ENCODE measurements around the gene MYH15. TPM values are rescaled to one million over a fixed set of nuclear protein-coding genes. Genes with fewer than 3 reads are reported as not detected.

MYH15 gene
- polyA plus RNA-seq, 1 donor from 2014 or later = 0.71 TPM

- H3K27me3 ChIP-seq (ENCODE audit: insufficient read depth, low read depth, low read length) = no peaks in the 10 kb centered on the region
- no peaks in the 10 kb centered on the region for H3K79me2 ChIP-seq (replicated peaks; ENCODE audit: insufficient read depth, low read length)
- H3K9ac ChIP-seq (ENCODE audit: low read length) = no peak overlapping the region
- no peaks in the 10 kb centered on the region for H3K9me2 ChIP-seq (ENCODE audit: insufficient read depth, low read length)
- no peaks in the 10 kb centered on the region for H4K20me1 ChIP-seq (ENCODE audit: insufficient read depth)
- no peaks in the 10 kb centered on the region for H3K9me3 ChIP-seq (ENCODE audit: low read length)
- no peak overlapping the region for H3K27ac ChIP-seq (ENCODE audit: low read length)
- TF ChIP-seq CTCF (IDR thresholded peaks at IDR 0.05; ENCODE audit: poor library complexity, severe bottlenecking) (no peak), TAF1 (IDR thresholded peaks at IDR 0.05; ENCODE audit: low read depth) (no peak), RAD21 (conservative IDR thresholded peaks at IDR 0.05) (no peak), REST (IDR thresholded peaks at IDR 0.05; ENCODE audit: borderline replicate concordance) (no peak), POLR2AphosphoS5 (IDR thresholded peaks at IDR 0.05) (no peak), MXI1 (conservative IDR thresholded peaks at IDR 0.05; ENCODE audit: poor library complexity, severe bottlenecking) (no peak), SMC3 (conservative IDR thresholded peaks at IDR 0.05; ENCODE audit: poor library complexity) (no peak), EP300 (conservative IDR thresholded peaks at IDR 0.05; ENCODE audit: poor library complexity, severe bottlenecking) (no peak), EZH2 (IDR thresholded peaks at IDR 0.05; ENCODE audit: borderline replicate concordance, insufficient read depth, low read length, poor library complexity, severe bottlenecking) (no peak)
- no peak overlapping the region for H2AFZ ChIP-seq (ENCODE audit: low read depth, low read length)
- H3K4me2 ChIP-seq (ENCODE audit: low read length) = no peak overlapping the region
- no peaks in the 10 kb centered on the region for H3K36me3 ChIP-seq (ENCODE audit: insufficient read depth, low read length)
- no peaks in the 10 kb centered on the region for H3F3A ChIP-seq (ENCODE audit: insufficient read depth, low read length, poor library complexity, severe bottlenecking)
- H3K4me3 ChIP-seq (ENCODE audit: low read length) = no peak overlapping the region
Observed at GRCh38 chr3:108394563-108394962, 115.8 kb downstream of the MYH15 start.

- Histone ChIP-seq H3K9me2 (ENCODE audit: insufficient read depth, low read length) (no peaks in the 10 kb centered on the region), H2AFZ (ENCODE audit: low read depth, low read length) (no peak overlapping the region), H3K79me2 (replicated peaks; ENCODE audit: insufficient read depth, low read length) (no peaks in the 10 kb centered on the region), H4K20me1 (ENCODE audit: insufficient read depth) (no peaks in the 10 kb centered on the region), H3K4me3 (ENCODE audit: low read length) (no peak overlapping the region), H3K9me3 (ENCODE audit: low read length) (no peaks in the 10 kb centered on the region), H3K36me3 (ENCODE audit: insufficient read depth, low read length) (no peaks in the 10 kb centered on the region), H3K27ac (ENCODE audit: low read length) (no peak overlapping the region), H3K9ac (ENCODE audit: low read length) (no peak overlapping the region), H3F3A (ENCODE audit: insufficient read depth, low read length, poor library complexity, severe bottlenecking) (no peaks in the 10 kb centered on the region), H3K27me3 (ENCODE audit: insufficient read depth, low read depth, low read length) (no peaks in the 10 kb centered on the region), H3K4me2 (ENCODE audit: low read length) (no peak overlapping the region)
- TF ChIP-seq EZH2 (IDR thresholded peaks at IDR 0.05; ENCODE audit: borderline replicate concordance, insufficient read depth, low read length, poor library complexity, severe bottlenecking) (no peak), SMC3 (conservative IDR thresholded peaks at IDR 0.05; ENCODE audit: poor library complexity) (no peak), CTCF (IDR thresholded peaks at IDR 0.05; ENCODE audit: poor library complexity, severe bottlenecking) (no peak), MXI1 (conservative IDR thresholded peaks at IDR 0.05; ENCODE audit: poor library complexity, severe bottlenecking) (no peak), TAF1 (IDR thresholded peaks at IDR 0.05; ENCODE audit: low read depth) (no peak), REST (IDR thresholded peaks at IDR 0.05; ENCODE audit: borderline replicate concordance) (no peak), RAD21 (conservative IDR thresholded peaks at IDR 0.05) (no peak), POLR2AphosphoS5 (IDR thresholded peaks at IDR 0.05) (no peak), EP300 (conservative IDR thresholded peaks at IDR 0.05; ENCODE audit: poor library complexity, severe bottlenecking) (no peak)
Observed at GRCh38 chr3:108394016-108394415, 116.4 kb downstream of the MYH15 start.
